Measurements from ENCODE around the gene SMAP1.
"Not testable (repeated sequence)": the region's sequence is repeated elsewhere in the genome, so short reads cannot be mapped to it uniquely, and the experiment has no call there.

The SMAP1 gene

GRCh38 chr6:70740746-70741145 is 73.1 kb downstream of the SMAP1 start:
- DNase-seq (ENCODE audit: low read depth, low spot score) = not testable (repeated sequence)

GRCh38 chr6:70742462-70742861 is 74.8 kb downstream of the SMAP1 start:
- DNase-seq (ENCODE audit: low read depth, low spot score) = not testable (repeated sequence)

- DNase-seq (ENCODE audit: low read depth, low spot score) = no peak
These were observed 86.2 kb downstream of the SMAP1 start for GRCh38 chr6:70753870-70754380.

GRCh38 chr6:70758883-70759282 is 91.2 kb downstream of the SMAP1 start:
- no peak for DNase-seq (ENCODE audit: low read depth, low spot score)

- peak; percentile 81 for DNase-seq (ENCODE audit: low read depth, low spot score)
These were observed 96.2 kb downstream of the SMAP1 start for GRCh38 chr6:70763754-70764510.

- no peak for DNase-seq (ENCODE audit: low read depth, low spot score)
These were observed 97.0 kb downstream of the SMAP1 start for GRCh38 chr6:70764706-70765105.

- DNase-seq (ENCODE audit: low read depth, low spot score) = not testable (repeated sequence)
These were observed 103.7 kb downstream of the SMAP1 start for GRCh38 chr6:70771351-70771750.

GRCh38 chr6:70779934-70780333 is 112.3 kb downstream of the SMAP1 start:
- no peak for DNase-seq (ENCODE audit: low read depth, low spot score)

- no peak for DNase-seq (ENCODE audit: low read depth, low spot score)
These were observed 123.0 kb downstream of the SMAP1 start for GRCh38 chr6:70790483-70791224.

- no peak for DNase-seq (ENCODE audit: low read depth, low spot score)
These were observed 129.9 kb downstream of the SMAP1 start for GRCh38 chr6:70797625-70798024.

- DNase-seq (ENCODE audit: low read depth, low spot score) = no peak
These were observed 138.4 kb downstream of the SMAP1 start for GRCh38 chr6:70806086-70806485.

GRCh38 chr6:70811788-70812187 is 144.1 kb downstream of the SMAP1 start:
- no peak for DNase-seq (ENCODE audit: low read depth, low spot score)

- no peak for DNase-seq (ENCODE audit: low read depth, low spot score)
These were observed 146.2 kb downstream of the SMAP1 start for GRCh38 chr6:70813885-70814284.

GRCh38 chr6:70819646-70820045 is 152.0 kb downstream of the SMAP1 start:
- DNase-seq (ENCODE audit: low read depth, low spot score) = no peak

GRCh38 chr6:70820778-70821177 is 153.1 kb downstream of the SMAP1 start:
- DNase-seq (ENCODE audit: low read depth, low spot score) = no peak

GRCh38 chr6:70821751-70822150 is 154.1 kb downstream of the SMAP1 start:
- DNase-seq (ENCODE audit: low read depth, low spot score) = no peak

- no peak for DNase-seq (ENCODE audit: low read depth, low spot score)
These were observed 156.0 kb downstream of the SMAP1 start for GRCh38 chr6:70823651-70824050.

GRCh38 chr6:70831427-70831826 is 163.7 kb downstream of the SMAP1 start:
- no peak for DNase-seq (ENCODE audit: low read depth, low spot score)

- DNase-seq (ENCODE audit: low read depth, low spot score) = no peak
These were observed 166.8 kb downstream of the SMAP1 start for GRCh38 chr6:70834520-70834919.

- DNase-seq (ENCODE audit: low read depth, low spot score) = no peak
These were observed 171.2 kb downstream of the SMAP1 start for GRCh38 chr6:70838907-70839285.

- no peak for DNase-seq (ENCODE audit: low read depth, low spot score)
These were observed 171.9 kb downstream of the SMAP1 start for GRCh38 chr6:70839286-70840266.

- no peak for DNase-seq (ENCODE audit: low read depth, low spot score)
These were observed 173.4 kb downstream of the SMAP1 start for GRCh38 chr6:70841112-70841511.

Data from astrocyte of the hippocampus (primary cell).